ENCODE results near the gene TAS2R19.

TAS2R19 gene

DNA sequence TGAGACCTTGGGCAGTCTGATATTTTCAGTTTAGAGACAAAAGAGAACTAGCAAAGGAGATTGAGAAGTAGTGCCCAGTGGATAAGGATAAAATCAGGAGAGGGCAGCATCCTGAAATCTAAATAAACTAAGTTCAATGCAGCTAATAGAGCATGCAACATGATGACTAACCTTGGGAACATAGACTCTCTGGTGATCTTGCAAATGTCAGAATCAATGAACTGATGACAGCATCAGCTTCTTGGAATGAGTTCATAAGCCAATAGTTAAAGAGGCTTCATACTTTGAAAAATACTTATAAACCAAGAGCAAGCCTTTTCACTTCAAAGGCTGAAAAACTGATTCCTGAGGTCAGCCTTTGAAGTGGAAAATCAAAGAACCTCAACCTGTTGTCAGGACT lies 8.2 kb downstream of the TAS2R19 start:
- no peak for TF ChIP-seq ZBTB7A (IDR thresholded peaks at IDR 0.05; ENCODE audit: low read depth)
- no peak for TF ChIP-seq TCF12 (IDR thresholded peaks at IDR 0.05; ENCODE audit: low read depth)
- TF ChIP-seq TAF1 (IDR thresholded peaks at IDR 0.05; ENCODE audit: low read depth): no peak

GRCh38 chr12:11007608-11008007 lies 14.8 kb downstream of the TAS2R19 start:
- TF ChIP-seq TAF1 (IDR thresholded peaks at IDR 0.05; ENCODE audit: low read depth): no peak
- TF ChIP-seq, protein P1, sequence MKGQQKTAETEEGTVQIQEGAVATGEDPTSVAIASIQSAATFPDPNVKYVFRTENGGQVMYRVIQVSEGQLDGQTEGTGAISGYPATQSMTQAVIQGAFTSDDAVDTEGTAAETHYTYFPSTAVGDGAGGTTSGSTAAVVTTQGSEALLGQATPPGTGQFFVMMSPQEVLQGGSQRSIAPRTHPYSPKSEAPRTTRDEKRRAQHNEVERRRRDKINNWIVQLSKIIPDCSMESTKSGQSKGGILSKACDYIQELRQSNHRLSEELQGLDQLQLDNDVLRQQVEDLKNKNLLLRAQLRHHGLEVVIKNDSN (IDR thresholded peaks at IDR 0.05): no peak
- TF ChIP-seq CREB1 (IDR thresholded peaks at IDR 0.05; ENCODE audit: low read depth): no peak
- TF ChIP-seq NFIC (IDR thresholded peaks at IDR 0.05): no peak

- TF ChIP-seq EP300 (IDR thresholded peaks at IDR 0.05; ENCODE audit: borderline replicate concordance) (no peak), REST (IDR thresholded peaks at IDR 0.05; ENCODE audit: low read depth) (no peak), CREB1 (IDR thresholded peaks at IDR 0.05; ENCODE audit: low read depth) (no peak), RAD21 (IDR thresholded peaks at IDR 0.05; ENCODE audit: low read depth) (no peak), NFIC (IDR thresholded peaks at IDR 0.05) (no peak), CEBPB (IDR thresholded peaks at IDR 0.05) (no peak), TEAD4 (IDR thresholded peaks at IDR 0.05) (no peak), EGR1 (IDR thresholded peaks at IDR 0.05) (no peak), ZBTB7A (IDR thresholded peaks at IDR 0.05; ENCODE audit: low read depth) (no peak), TCF12 (IDR thresholded peaks at IDR 0.05; ENCODE audit: low read depth) (no peak), TAF1 (IDR thresholded peaks at IDR 0.05; ENCODE audit: low read depth) (no peak), FOXM1 (IDR thresholded peaks at IDR 0.05; ENCODE audit: borderline replicate concordance, low read depth) (no peak), YY1 (IDR thresholded peaks at IDR 0.05; ENCODE audit: low read depth) (no peak)
- TF ChIP-seq, protein P2, sequence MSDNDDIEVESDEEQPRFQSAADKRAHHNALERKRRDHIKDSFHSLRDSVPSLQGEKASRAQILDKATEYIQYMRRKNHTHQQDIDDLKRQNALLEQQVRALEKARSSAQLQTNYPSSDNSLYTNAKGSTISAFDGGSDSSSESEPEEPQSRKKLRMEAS (IDR thresholded peaks at IDR 0.05): no peak
- TF ChIP-seq, protein P1 (IDR thresholded peaks at IDR 0.05): no peak
These were observed 24.2 kb downstream of the TAS2R19 start, which contains the start of gene TAS2R20 for GRCh38 chr12:10998204-10998603. Gene TAS2R20 (minus strand): TSS chr12:10998304. CDS start chr12:10997875, 429 bp downstream.

DNA sequence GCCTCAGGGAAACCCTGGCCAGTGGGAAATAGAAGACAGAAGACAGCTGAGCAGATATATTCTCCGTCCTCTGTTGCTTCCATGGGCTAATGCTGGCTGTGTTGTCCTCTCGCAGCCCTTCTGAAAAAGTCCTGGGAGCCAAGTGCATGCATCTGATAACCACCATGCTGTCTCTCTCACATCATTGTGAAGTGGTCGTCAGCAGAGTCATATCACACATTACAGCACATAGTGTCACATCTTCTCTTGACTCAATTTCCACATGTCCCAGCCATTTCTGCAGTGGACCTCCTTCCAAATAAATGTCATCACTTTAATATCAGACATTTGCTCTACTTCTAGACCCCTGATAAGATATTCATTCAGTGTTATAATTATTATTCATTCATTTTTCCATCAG lies 28.1 kb downstream of the TAS2R19 start:
- TF ChIP-seq ZBTB7A (IDR thresholded peaks at IDR 0.05; ENCODE audit: low read depth) (no peak), TEAD4 (IDR thresholded peaks at IDR 0.05) (no peak), REST (IDR thresholded peaks at IDR 0.05; ENCODE audit: low read depth) (no peak), EP300 (IDR thresholded peaks at IDR 0.05; ENCODE audit: borderline replicate concordance) (no peak), RAD21 (IDR thresholded peaks at IDR 0.05; ENCODE audit: low read depth) (no peak), CREB1 (IDR thresholded peaks at IDR 0.05; ENCODE audit: low read depth) (no peak), TAF1 (IDR thresholded peaks at IDR 0.05; ENCODE audit: low read depth) (no peak), CEBPB (IDR thresholded peaks at IDR 0.05) (no peak), YY1 (IDR thresholded peaks at IDR 0.05; ENCODE audit: low read depth) (no peak), NFIC (IDR thresholded peaks at IDR 0.05) (no peak), FOXM1 (IDR thresholded peaks at IDR 0.05; ENCODE audit: borderline replicate concordance, low read depth) (no peak), TCF12 (IDR thresholded peaks at IDR 0.05; ENCODE audit: low read depth) (no peak), EGR1 (IDR thresholded peaks at IDR 0.05) (no peak)
- TF ChIP-seq, protein P1 (IDR thresholded peaks at IDR 0.05): no peak
- TF ChIP-seq, protein P2 (IDR thresholded peaks at IDR 0.05): no peak

- TF ChIP-seq YY1 (IDR thresholded peaks at IDR 0.05; ENCODE audit: low read depth) (no peak), ZBTB7A (IDR thresholded peaks at IDR 0.05; ENCODE audit: low read depth) (no peak), FOXM1 (IDR thresholded peaks at IDR 0.05; ENCODE audit: borderline replicate concordance, low read depth) (no peak), TAF1 (IDR thresholded peaks at IDR 0.05; ENCODE audit: low read depth) (no peak), CREB1 (IDR thresholded peaks at IDR 0.05; ENCODE audit: low read depth) (no peak), CEBPB (IDR thresholded peaks at IDR 0.05) (no peak), EP300 (IDR thresholded peaks at IDR 0.05; ENCODE audit: borderline replicate concordance) (no peak), TCF12 (IDR thresholded peaks at IDR 0.05; ENCODE audit: low read depth) (no peak), NFIC (IDR thresholded peaks at IDR 0.05) (no peak), REST (IDR thresholded peaks at IDR 0.05; ENCODE audit: low read depth) (no peak)
- TF ChIP-seq, protein P1 (IDR thresholded peaks at IDR 0.05): no peak
- TF ChIP-seq, protein P2 (IDR thresholded peaks at IDR 0.05): no peak
These were observed 33.3 kb downstream of the TAS2R19 start for GRCh38 chr12:10989107-10989506.
